WTC11 (cell line): ENCODE data around the gene CCR6.

Experiments
- CBFB ChIP-seq: sonication (generic); formaldehyde crosslinking; IDR thresholded peaks from 2 replicates; pipeline ENCODE4 v1.8.1; 2022; ENCODE audit warnings: mild to moderate bottlenecking, low read depth, missing genetic modification reagents
- CTCF ChIP-seq: fragments of 200-600 bp; IDR thresholded peaks from 2 replicates; pipeline ENCODE4 v1.8.0; 2022; ENCODE audit warnings: antibody characterized with exemption
- ELF4 ChIP-seq: sonication (generic); formaldehyde crosslinking; IDR thresholded peaks from 2 replicates; pipeline ENCODE4 v1.8.1; 2022; ENCODE audit warnings: low read depth, mild to moderate bottlenecking, moderate library complexity, missing genetic modification reagents
- FOXJ3 ChIP-seq: sonication (generic); formaldehyde crosslinking; IDR thresholded peaks from 2 replicates; pipeline ENCODE4 v1.9.0; 2021; ENCODE audit warnings: missing genetic modification reagents, mild to moderate bottlenecking, borderline replicate concordance
- MAX ChIP-seq: sonication (generic); formaldehyde crosslinking; IDR thresholded peaks from 2 replicates; pipeline ENCODE4 v1.8.0; 2022; ENCODE audit warnings: mild to moderate bottlenecking, missing genetic modification reagents
- MXD4 ChIP-seq: fragments of 250-450 bp; sonication (Bioruptor Pico); IDR thresholded peaks from 2 replicates; pipeline ENCODE4 v1.8.0; 2021; ENCODE audit warnings: mild to moderate bottlenecking, moderate library complexity, borderline replicate concordance
- USF2 ChIP-seq: sonication (generic); formaldehyde crosslinking; IDR thresholded peaks from 2 replicates; pipeline ENCODE4 v1.8.1; 2023; ENCODE audit warnings: mild to moderate bottlenecking, missing genetic modification reagents, moderate library complexity
- ZNF232 ChIP-seq: sonication (generic); formaldehyde crosslinking; IDR thresholded peaks from 2 replicates; pipeline ENCODE4 v1.8.0; 2022; ENCODE audit warnings: mild to moderate bottlenecking, missing genetic modification reagents

- TF ChIP-seq CTCF (no peak), ZNF232 (CRISPR knock-in tag) (no peak), ELF4 (CRISPR knock-in tag) (no peak), FOXJ3 (CRISPR knock-in tag) (no peak), MXD4 (CRISPR knock-in tag) (no peak), MAX (CRISPR knock-in tag) (no peak), USF2 (no peak), CBFB (CRISPR knock-in tag) (no peak)
Observed at GRCh38 chr6:167118006-167118405, 4.9 kb upstream of the CCR6 start.
